ENCODE data around the gene ZNF438. TPM values are rescaled to one million over a fixed set of nuclear protein-coding genes. Genes with fewer than 3 reads are reported as not detected.
A peak's percentile ranks its signal among the peaks of the same experiment; 100 is the strongest.
"Not testable (repeated sequence)": the region's sequence is repeated elsewhere in the genome, so short reads cannot be mapped to it uniquely, and the experiment has no call there.

The ZNF438 gene
- total and polyA plus RNA-seq, 2 donors (not counting 1 experiment from before 2014, with no cell fraction given): 4.7 to 6.6 TPM

- DNase-seq (ENCODE audit: low read depth in 2 of 2): peak; percentile 35 to 46
- TF ChIP-seq EZH2 (IDR thresholded peaks at IDR 0.05; ENCODE audit: low read length, missing control alignments): no peak
- TF ChIP-seq, protein P1, sequence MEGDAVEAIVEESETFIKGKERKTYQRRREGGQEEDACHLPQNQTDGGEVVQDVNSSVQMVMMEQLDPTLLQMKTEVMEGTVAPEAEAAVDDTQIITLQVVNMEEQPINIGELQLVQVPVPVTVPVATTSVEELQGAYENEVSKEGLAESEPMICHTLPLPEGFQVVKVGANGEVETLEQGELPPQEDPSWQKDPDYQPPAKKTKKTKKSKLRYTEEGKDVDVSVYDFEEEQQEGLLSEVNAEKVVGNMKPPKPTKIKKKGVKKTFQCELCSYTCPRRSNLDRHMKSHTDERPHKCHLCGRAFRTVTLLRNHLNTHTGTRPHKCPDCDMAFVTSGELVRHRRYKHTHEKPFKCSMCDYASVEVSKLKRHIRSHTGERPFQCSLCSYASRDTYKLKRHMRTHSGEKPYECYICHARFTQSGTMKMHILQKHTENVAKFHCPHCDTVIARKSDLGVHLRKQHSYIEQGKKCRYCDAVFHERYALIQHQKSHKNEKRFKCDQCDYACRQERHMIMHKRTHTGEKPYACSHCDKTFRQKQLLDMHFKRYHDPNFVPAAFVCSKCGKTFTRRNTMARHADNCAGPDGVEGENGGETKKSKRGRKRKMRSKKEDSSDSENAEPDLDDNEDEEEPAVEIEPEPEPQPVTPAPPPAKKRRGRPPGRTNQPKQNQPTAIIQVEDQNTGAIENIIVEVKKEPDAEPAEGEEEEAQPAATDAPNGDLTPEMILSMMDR (conservative IDR thresholded peaks at IDR 0.05 in 1 of 2, IDR thresholded peaks at IDR 0.05 in 1 of 2; ENCODE audit: low read depth in 1 of 2, low read length in 2 of 2): no peak
- no peak overlapping the region for H3K4me3 ChIP-seq (replicated peaks in 1 of 4; ENCODE audit: control extremely low read depth in 1 of 4, insufficient read depth in 1 of 4, low read depth in 3 of 4, low read length in 4 of 4)
- no peak overlapping the region for H3K9ac ChIP-seq (ENCODE audit: insufficient read depth, low read length)
- H3K9me3 ChIP-seq (ENCODE audit: control insufficient read depth, insufficient read depth, low read depth, low read length): no peaks in the 10 kb centered on the region
- H3K27ac ChIP-seq (ENCODE audit: insufficient read depth, low read length): peak overlapping the region; percentile 31
- no peaks in the 10 kb centered on the region for H3K79me2 ChIP-seq (ENCODE audit: control insufficient read depth, insufficient read depth, low read length)
- H3K4me1 ChIP-seq (ENCODE audit: control insufficient read depth, extremely low read depth, insufficient read depth, low read length): peaks cover 12% of the 10 kb centered on the region
- H2AFZ ChIP-seq (ENCODE audit: low read length): no peak overlapping the region
- H3K36me3 ChIP-seq (ENCODE audit: control insufficient read depth, insufficient read depth, low read length): no peaks in the 10 kb centered on the region
- H3K27me3 ChIP-seq (ENCODE audit: control insufficient read depth, insufficient read depth, low read length): no peaks in the 10 kb centered on the region
- H4K20me1 ChIP-seq (ENCODE audit: control insufficient read depth, extremely low read depth, insufficient read depth, low read length): no peaks in the 10 kb centered on the region
- H3K4me2 ChIP-seq (ENCODE audit: extremely low read depth, insufficient read depth, low read length): no peak overlapping the region
These were observed 31.2 kb upstream of the ZNF438 start for GRCh38 chr10:31062856-31063255.

DNA sequence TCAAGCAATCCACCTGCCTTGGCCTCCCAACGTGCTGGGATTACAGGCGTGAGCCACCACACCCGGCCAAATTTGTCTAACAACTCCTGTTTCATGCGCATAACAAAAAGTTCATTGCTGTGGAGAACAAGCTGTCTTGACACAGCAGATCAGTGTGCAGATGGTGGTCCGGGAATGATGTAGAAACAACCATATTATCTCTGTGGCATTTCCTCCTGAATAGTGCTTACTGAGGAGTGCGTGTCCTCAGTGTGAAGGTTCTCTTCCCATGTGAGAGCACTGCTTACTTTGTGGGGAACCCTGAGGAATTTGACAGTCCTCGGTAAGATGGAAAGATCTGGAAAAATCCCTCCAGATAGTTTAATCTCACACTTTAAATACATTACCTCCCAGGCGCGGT, 30.3 kb upstream of the ZNF438 start:
- Histone ChIP-seq H3K4me1 (ENCODE audit: control insufficient read depth, extremely low read depth, insufficient read depth, low read length) (peaks cover 12% of the 10 kb centered on the region), H3K9ac (ENCODE audit: insufficient read depth, low read length) (no peak overlapping the region), H3K4me2 (ENCODE audit: extremely low read depth, insufficient read depth, low read length) (no peak overlapping the region), H3K9me3 (ENCODE audit: control insufficient read depth, insufficient read depth, low read depth, low read length) (no peaks in the 10 kb centered on the region), H3K27me3 (ENCODE audit: control insufficient read depth, insufficient read depth, low read length) (no peaks in the 10 kb centered on the region), H2AFZ (ENCODE audit: low read length) (no peak overlapping the region), H3K4me3 (replicated peaks in 1 of 4; ENCODE audit: control extremely low read depth in 1 of 4, insufficient read depth in 1 of 4, low read depth in 3 of 4, low read length in 4 of 4) (no peak overlapping the region), H4K20me1 (ENCODE audit: control insufficient read depth, extremely low read depth, insufficient read depth, low read length) (no peaks in the 10 kb centered on the region), H3K79me2 (ENCODE audit: control insufficient read depth, insufficient read depth, low read length) (no peaks in the 10 kb centered on the region), H3K36me3 (ENCODE audit: control insufficient read depth, insufficient read depth, low read length) (no peaks in the 10 kb centered on the region), H3K27ac (ENCODE audit: insufficient read depth, low read length) (no peak overlapping the region)
- no peak for DNase-seq (ENCODE audit: low read depth in 2 of 2)
- TF ChIP-seq, protein P1 (conservative IDR thresholded peaks at IDR 0.05 in 1 of 2, IDR thresholded peaks at IDR 0.05 in 1 of 2; ENCODE audit: low read depth in 1 of 2, low read length in 2 of 2): no peak
- TF ChIP-seq EZH2 (IDR thresholded peaks at IDR 0.05; ENCODE audit: low read length, missing control alignments): no peak

DNA sequence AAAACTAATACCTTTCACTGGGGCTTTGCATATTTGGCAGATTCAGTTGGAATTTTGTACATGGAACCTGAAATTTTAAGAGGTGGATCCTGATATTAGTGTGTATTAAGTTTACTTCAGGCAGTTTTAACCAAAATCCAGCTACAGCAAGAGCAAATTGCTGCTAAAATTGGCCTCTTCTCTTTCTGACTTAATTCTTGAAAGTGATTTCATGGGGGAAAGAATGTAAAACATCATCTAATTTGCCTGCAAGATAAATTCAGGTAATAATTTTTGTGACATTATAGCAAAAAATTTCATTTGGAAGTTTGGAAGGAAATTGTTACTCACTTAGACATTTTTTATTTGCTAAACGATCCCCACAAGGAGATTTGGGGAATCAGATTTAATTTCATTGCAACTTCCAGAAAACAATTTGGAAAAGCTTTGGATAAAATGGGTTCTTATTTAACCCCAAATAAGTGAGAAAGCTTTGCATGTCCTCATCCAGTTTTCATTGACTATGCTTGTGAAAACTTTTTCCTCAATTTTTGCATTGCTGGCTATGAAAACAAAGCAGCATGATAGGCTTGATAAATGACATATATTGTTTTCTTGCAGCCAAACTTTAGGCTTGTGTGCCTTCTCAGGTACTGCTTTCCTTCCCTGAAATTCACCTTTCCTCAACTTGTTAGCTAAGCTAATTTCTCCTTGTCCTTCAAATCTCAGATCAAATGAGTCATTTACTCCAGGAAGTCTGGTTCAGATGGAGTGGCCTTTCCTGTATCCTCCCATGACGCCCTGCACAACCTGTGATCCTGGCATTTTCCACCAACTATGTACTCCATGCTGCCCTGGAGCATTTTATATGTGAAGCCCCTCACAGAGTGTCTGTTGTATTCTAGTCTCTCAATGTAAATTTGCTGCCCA, 27.4 kb upstream of the ZNF438 start:
- TF ChIP-seq, protein P1 (conservative IDR thresholded peaks at IDR 0.05 in 1 of 2, IDR thresholded peaks at IDR 0.05 in 1 of 2; ENCODE audit: low read depth in 1 of 2, low read length in 2 of 2): no peak
- TF ChIP-seq EZH2 (IDR thresholded peaks at IDR 0.05; ENCODE audit: low read length, missing control alignments): no peak
- H3K4me3 ChIP-seq (replicated peaks in 1 of 4; ENCODE audit: control extremely low read depth in 1 of 4, insufficient read depth in 1 of 4, low read depth in 3 of 4, low read length in 4 of 4): no peak overlapping the region
- no peak overlapping the region for H2AFZ ChIP-seq (ENCODE audit: low read length)
- no peaks in the 10 kb centered on the region for H3K27me3 ChIP-seq (ENCODE audit: control insufficient read depth, insufficient read depth, low read length)
- H4K20me1 ChIP-seq (ENCODE audit: control insufficient read depth, extremely low read depth, insufficient read depth, low read length): no peaks in the 10 kb centered on the region
- DNase-seq (ENCODE audit: low read depth in 2 of 2): peak in 1 of 2 donors; percentile 44
- no peak overlapping the region for H3K4me2 ChIP-seq (ENCODE audit: extremely low read depth, insufficient read depth, low read length)
- no peak overlapping the region for H3K27ac ChIP-seq (ENCODE audit: insufficient read depth, low read length)
- no peaks in the 10 kb centered on the region for H3K9me3 ChIP-seq (ENCODE audit: control insufficient read depth, insufficient read depth, low read depth, low read length)
- no peak overlapping the region for H3K9ac ChIP-seq (ENCODE audit: insufficient read depth, low read length)
- H3K79me2 ChIP-seq (ENCODE audit: control insufficient read depth, insufficient read depth, low read length): no peaks in the 10 kb centered on the region
- H3K36me3 ChIP-seq (ENCODE audit: control insufficient read depth, insufficient read depth, low read length): no peaks in the 10 kb centered on the region
- peaks cover 7% of the 10 kb centered on the region for H3K4me1 ChIP-seq (ENCODE audit: control insufficient read depth, extremely low read depth, insufficient read depth, low read length)

- DNase-seq (ENCODE audit: low read depth in 2 of 2); H3K36me3 ChIP-seq (ENCODE audit: control insufficient read depth, insufficient read depth, low read length); H3K79me2 ChIP-seq (ENCODE audit: control insufficient read depth, insufficient read depth, low read length); H3K4me1 ChIP-seq (ENCODE audit: control insufficient read depth, extremely low read depth, insufficient read depth, low read length); H3K27me3 ChIP-seq (ENCODE audit: control insufficient read depth, insufficient read depth, low read length); H3K27ac ChIP-seq (ENCODE audit: insufficient read depth, low read length); H3K9ac ChIP-seq (ENCODE audit: insufficient read depth, low read length); H4K20me1 ChIP-seq (ENCODE audit: control insufficient read depth, extremely low read depth, insufficient read depth, low read length); H2AFZ ChIP-seq (ENCODE audit: low read length); H3K9me3 ChIP-seq (ENCODE audit: control insufficient read depth, insufficient read depth, low read depth, low read length); H3K4me2 ChIP-seq (ENCODE audit: extremely low read depth, insufficient read depth, low read length); H3K4me3 ChIP-seq (replicated peaks in 1 of 4; ENCODE audit: control extremely low read depth in 1 of 4, insufficient read depth in 1 of 4, low read depth in 3 of 4, low read length in 4 of 4): not testable (repeated sequence)
These were observed 25.0 kb upstream of the ZNF438 start for GRCh38 chr10:31056678-31057077.
